Lung (tissue), 12 donors: ENCODE results near the gene TRMT112. TPM values are rescaled to one million over a fixed set of nuclear protein-coding genes. Genes with fewer than 3 reads are reported as not detected.
A peak's percentile ranks its signal among the peaks of the same experiment; 100 is the strongest.

Experiments
- ATAC-seq: fragments of 200-7000 bp; cut with Tn5 transposase; one replicate; pipeline ENCODE4 v1.9.1; 2020; ENCODE audit warnings: moderate number of reproducible peaks; ENCODE audit not compliant: insufficient read depth, low FRiP score
- DNase-seq, 3 donors: peaks; one replicate each; pipeline ENCODE4 v3.0.0-alpha.2; 2013 to 2017
- H3K27ac ChIP-seq, 2 donors: one replicate each; pipeline ENCODE4 v1.5.1; 2013; ENCODE audit warnings: mild to moderate bottlenecking in 2 of 2, moderate library complexity in 2 of 2, control low read depth in 1 of 2, inconsistent platforms in 1 of 2, low read depth in 1 of 2, low read length in 1 of 2
- H3K27me3 ChIP-seq, 3 donors: one replicate each; pipeline ENCODE4 v1.5.1; 2013; ENCODE audit warnings: low read length in 2 of 3; ENCODE audit not compliant: control insufficient read depth in 3 of 3, insufficient read depth in 3 of 3
- H3K36me3 ChIP-seq, 4 donors: one replicate each; pipeline ENCODE4 v1.5.1; 2013; ENCODE audit warnings: low read length in 4 of 4, mild to moderate bottlenecking in 1 of 4, moderate library complexity in 1 of 4; ENCODE audit not compliant: control insufficient read depth in 4 of 4, insufficient read depth in 4 of 4
- H3K4me1 ChIP-seq, 5 donors: one replicate each; pipeline ENCODE4 v1.5.1; 2013; ENCODE audit warnings: low read length in 5 of 5, mild to moderate bottlenecking in 2 of 5, moderate library complexity in 1 of 5; ENCODE audit not compliant: control insufficient read depth in 5 of 5, insufficient read depth in 5 of 5
- H3K4me3 ChIP-seq: one replicate; pipeline ENCODE4 v1.5.1; 2013; ENCODE audit warnings: mild to moderate bottlenecking, control low read depth, moderate library complexity
- H3K9ac ChIP-seq, 2 donors: one replicate each; pipeline ENCODE4 v1.5.1; 2013; ENCODE audit warnings: low read length in 2 of 2, control low read depth in 1 of 2; ENCODE audit not compliant: insufficient read depth in 1 of 2
- H3K9me3 ChIP-seq, 4 donors: one replicate each; pipeline ENCODE4 v1.5.1; 2013; ENCODE audit warnings: low read length in 3 of 4, mild to moderate bottlenecking in 1 of 4, moderate library complexity in 1 of 4; ENCODE audit not compliant: control insufficient read depth in 4 of 4, insufficient read depth in 3 of 4
- WGBS, 2 donors: extraction: QIAGEN DNeasy Blood & Tissue Kit; methylation state at CpG; one replicate each; pipeline ENCODE4 v1.1.7; 2013; 5-methylcytosine and 5-hydroxymethylcytosine counted together
- polyA plus RNA-seq, 2 donors: library from polyadenylated mRNA; stranded (reverse); fragments of 200-250 nt; gene quantifications; one replicate each; pipeline ENCODE4 v1.2.1, GENCODE V29; 2013
- total RNA-seq, 2 donors: library from RNA; depleted of rRNA in 1 of 2; stranded (reverse); fragments of >200 nt in 1 of 2; gene quantifications; one replicate each; pipeline ENCODE4 v1.2.1, GENCODE V29; 2014 to 2021
- TF ChIP-seq, protein P1 (sequence below): IDR thresholded peaks from 2 replicates; pipeline ENCODE4 v1.5.1; 2012; ENCODE audit warnings: mild to moderate bottlenecking; ENCODE audit errors: control extremely low read depth, extremely low read depth
- donor health status: control.
- donor health status: control.
- donor health status: Bipolar disorder and iron deficiency.
- donor health status: healthy.
- donor health status: DM: yes; HTN: yes; CAD: no.

TRMT112 gene
- total and polyA plus RNA-seq, 4 donors = 154 to 484 (median 205) TPM

DNA sequence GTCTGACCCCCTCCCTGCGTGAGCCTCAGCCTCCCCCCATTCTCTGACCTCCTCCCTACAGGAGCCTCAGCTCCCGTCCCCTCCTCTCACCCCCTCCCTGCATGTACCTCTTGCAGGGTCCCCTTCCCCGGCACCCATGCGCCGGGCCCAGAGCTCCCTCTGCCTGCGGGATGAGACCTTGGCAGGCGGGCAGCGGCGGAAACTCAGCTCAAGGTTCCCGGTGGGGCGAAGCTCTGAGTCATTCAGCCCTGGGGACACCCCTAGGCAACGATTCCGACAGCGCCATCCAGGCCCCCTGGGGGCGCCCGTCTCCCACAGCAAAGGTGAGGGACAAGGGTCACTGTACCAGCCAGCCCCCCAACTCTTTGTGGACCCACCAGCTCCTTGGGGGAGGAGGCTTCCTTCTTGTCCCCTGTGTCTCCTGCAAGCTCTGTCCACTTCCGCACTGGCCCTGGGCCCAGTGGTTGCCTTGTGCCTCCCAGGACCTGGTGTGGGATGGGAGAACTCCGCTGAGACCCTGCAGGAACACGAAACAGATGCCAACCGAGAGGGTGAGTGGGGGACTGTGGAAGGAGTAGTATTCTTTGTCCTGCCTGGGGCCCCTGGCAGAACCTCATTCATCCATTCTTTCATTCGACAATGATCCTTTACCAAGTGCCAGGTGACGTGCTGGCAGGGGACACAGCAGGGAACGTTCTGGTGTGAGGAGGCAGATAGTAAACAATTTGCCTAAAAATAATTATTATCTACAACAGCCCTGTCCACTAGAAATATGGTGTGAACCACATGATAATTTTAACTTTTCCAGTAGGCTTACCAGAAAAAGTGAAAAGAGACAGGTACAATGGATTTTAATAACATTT lies 38.0 kb upstream of the TRMT112 start:
- Histone ChIP-seq H3K9me3 (no peaks in the 10 kb centered on the region), H3K4me1 (peaks cover 0 to 23% (median 17%) of the 10 kb centered on the region in 5 donors), H3K4me3 (no peak overlapping the region), H3K27me3 (no peaks in the 10 kb centered on the region), H3K36me3 (peaks cover 0 to 2% (median 0%) of the 10 kb centered on the region in 4 donors), H3K27ac (peak overlapping the region in 1 of 2 donors; percentile 41), H3K9ac (no peak overlapping the region)
- TF ChIP-seq, protein P1, sequence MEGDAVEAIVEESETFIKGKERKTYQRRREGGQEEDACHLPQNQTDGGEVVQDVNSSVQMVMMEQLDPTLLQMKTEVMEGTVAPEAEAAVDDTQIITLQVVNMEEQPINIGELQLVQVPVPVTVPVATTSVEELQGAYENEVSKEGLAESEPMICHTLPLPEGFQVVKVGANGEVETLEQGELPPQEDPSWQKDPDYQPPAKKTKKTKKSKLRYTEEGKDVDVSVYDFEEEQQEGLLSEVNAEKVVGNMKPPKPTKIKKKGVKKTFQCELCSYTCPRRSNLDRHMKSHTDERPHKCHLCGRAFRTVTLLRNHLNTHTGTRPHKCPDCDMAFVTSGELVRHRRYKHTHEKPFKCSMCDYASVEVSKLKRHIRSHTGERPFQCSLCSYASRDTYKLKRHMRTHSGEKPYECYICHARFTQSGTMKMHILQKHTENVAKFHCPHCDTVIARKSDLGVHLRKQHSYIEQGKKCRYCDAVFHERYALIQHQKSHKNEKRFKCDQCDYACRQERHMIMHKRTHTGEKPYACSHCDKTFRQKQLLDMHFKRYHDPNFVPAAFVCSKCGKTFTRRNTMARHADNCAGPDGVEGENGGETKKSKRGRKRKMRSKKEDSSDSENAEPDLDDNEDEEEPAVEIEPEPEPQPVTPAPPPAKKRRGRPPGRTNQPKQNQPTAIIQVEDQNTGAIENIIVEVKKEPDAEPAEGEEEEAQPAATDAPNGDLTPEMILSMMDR = peak; percentile 37
- DNase-seq = peak; percentile 70 to 76 (median 72)
- 18 to 20% methylated on average over 23 of the region's 23 CpGs for WGBS, 2 donors
- ATAC-seq = peak; percentile 51

DNA sequence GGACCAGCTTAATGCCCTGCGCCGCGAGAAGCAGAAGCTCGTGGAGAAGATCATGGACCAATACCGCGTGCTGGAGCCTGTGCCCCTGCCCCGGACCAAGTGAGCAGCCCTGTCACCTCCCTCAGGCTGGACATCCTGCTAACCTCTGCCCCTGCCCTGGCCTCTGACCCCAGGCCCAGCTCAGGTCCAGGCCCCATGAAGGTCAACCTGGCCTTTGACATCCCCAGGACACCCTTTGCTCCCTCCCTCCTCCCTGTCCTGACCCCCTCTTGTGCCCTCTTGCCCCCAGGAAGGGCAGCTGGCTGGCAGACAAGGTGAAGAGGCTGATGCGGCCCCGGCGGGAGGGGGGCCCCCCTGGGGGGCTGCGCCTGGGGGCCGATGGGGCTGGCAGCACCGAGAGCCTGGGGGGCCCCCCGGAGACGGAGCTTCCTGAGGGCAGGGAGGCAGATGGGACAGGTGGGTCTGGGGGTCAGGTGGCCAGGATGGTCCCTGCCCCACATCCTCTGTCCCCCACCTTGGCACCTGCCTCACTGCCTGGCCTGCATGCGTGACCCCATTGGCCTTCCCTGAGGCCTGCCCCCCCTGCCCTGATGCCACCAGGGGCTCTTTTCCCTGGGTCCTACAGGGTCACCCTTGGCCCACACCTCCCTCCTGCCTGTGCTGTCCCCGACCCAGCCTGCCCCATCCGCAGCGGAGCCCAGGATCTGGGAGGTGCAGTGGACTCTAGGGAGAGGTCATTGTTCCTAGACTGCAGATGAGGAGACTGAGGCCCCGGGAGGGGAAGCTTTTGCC lies 36.6 kb upstream of the TRMT112 start:
- TF ChIP-seq, protein P1 = no peak
- DNase-seq (no peak), ATAC-seq (no peak)
- peaks cover 0 to 2% (median 0%) of the 10 kb centered on the region in 4 donors for H3K36me3 ChIP-seq
- H3K9me3 ChIP-seq = no peaks in the 10 kb centered on the region
- no peaks in the 10 kb centered on the region for H3K27me3 ChIP-seq
- H3K9ac ChIP-seq = no peak overlapping the region
- no peak overlapping the region for H3K4me3 ChIP-seq
- H3K27ac ChIP-seq = no peak overlapping the region
- 84 to 88% methylated on average over 20 of the region's 20 CpGs for WGBS, 2 donors
- H3K4me1 ChIP-seq = peaks cover 0 to 11% (median 7%) of the 10 kb centered on the region in 5 donors

DNA sequence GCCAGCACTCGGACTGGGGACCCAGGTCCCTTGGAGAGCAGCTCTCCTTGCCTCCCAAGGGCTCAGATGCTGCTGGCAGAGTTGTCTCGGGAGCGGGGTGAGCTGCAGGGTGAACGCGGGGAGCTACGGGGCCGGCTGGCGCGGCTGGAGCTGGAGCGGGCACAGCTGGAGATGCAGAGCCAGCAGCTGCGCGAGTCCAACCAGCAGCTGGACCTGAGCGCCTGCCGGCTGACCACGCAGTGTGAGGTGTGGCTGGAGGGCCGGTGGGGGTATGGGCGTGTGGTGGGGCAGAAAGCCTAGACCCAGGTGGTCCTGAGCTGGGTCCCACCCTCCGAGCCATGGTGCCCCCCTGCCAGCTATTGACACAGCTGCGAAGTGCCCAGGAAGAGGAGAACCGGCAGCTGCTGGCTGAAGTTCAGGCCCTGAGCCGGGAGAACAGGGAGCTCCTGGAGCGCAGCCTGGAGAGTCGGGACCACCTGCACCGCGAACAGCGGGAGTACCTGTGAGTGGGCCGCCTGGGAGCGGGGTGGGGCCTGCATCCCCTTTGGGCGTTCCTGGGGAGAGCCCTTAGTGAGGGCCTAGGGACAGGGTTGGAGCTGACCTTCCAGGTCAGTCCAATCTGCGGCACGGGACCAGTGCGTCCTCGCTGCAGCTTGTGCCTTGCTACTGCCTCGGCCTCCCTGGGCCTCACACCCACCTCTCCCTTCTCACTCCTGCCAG lies 35.8 kb upstream of the TRMT112 start:
- H3K36me3 ChIP-seq = peaks cover 0 to 2% (median 0%) of the 10 kb centered on the region in 4 donors
- DNase-seq = no peak
- no peak for ATAC-seq
- no peak overlapping the region for H3K9ac ChIP-seq
- 85 to 93% methylated on average over 30 to 34 of the region's 34 CpGs for WGBS, 2 donors
- peaks cover 0 to 10% (median 5%) of the 10 kb centered on the region in 5 donors for H3K4me1 ChIP-seq
- no peaks in the 10 kb centered on the region for H3K27me3 ChIP-seq
- H3K9me3 ChIP-seq = no peaks in the 10 kb centered on the region
- TF ChIP-seq, protein P1 = no peak
- no peak overlapping the region for H3K27ac ChIP-seq
- H3K4me3 ChIP-seq = no peak overlapping the region
